Transverse colon (tissue), 4 donors: ENCODE measurements around the gene C11orf52. TPM values are rescaled to one million over a fixed set of nuclear protein-coding genes. Genes with fewer than 3 reads are reported as not detected.
A peak's percentile ranks its signal among the peaks of the same experiment; 100 is the strongest.

Experiments used
- DNase-seq: peaks from one replicate; pipeline ENCODE4 v3.0.0-alpha.2; 2019
- H3K27ac ChIP-seq, 4 donors: fragments of 200-600 bp; sonication (generic); 2 replicates each; pipeline ENCODE4 v1.5.1; 2016 to 2018; ENCODE audit warnings: inconsistent platforms in 4 of 4
- H3K27me3 ChIP-seq: fragments of 200-600 bp; sonication (generic); 2 replicates; pipeline ENCODE4 v1.5.1; 2017; ENCODE audit warnings: inconsistent platforms
- H3K36me3 ChIP-seq, 4 donors: fragments of 200-600 bp; sonication (generic); 2 replicates each; pipeline ENCODE4 v1.5.1; 2017 to 2019; ENCODE audit warnings: inconsistent platforms in 4 of 4
- H3K4me1 ChIP-seq, 4 donors: fragments of 200-600 bp; sonication (generic); 2 replicates each; pipeline ENCODE4 v1.5.1; 2017 to 2020; ENCODE audit warnings: inconsistent platforms in 4 of 4
- H3K4me3 ChIP-seq, 4 donors: fragments of 200-600 bp; sonication (generic); 1 replicate in 1 of 4; 2 replicates in 3 of 4; pipeline versions ENCODE4 v1.5.1 to v1.6.1; 2017 to 2019; ENCODE audit warnings: inconsistent platforms in 4 of 4
- H3K9me3 ChIP-seq, 2 donors: fragments of 200-600 bp; sonication (generic); 2 replicates each; pipeline ENCODE4 v1.5.1; 2017 to 2019; ENCODE audit warnings: inconsistent platforms in 2 of 2
- EP300 ChIP-seq: sonication (generic); formaldehyde crosslinking; IDR thresholded peaks from one replicate; pipeline ENCODE4 v1.6.1; 2017; ENCODE audit warnings: antibody characterized with exemption, low read depth
- POLR2A ChIP-seq: fragments of 450-650 bp; IDR thresholded peaks from one replicate; pipeline ENCODE4 v1.6.1; 2016; ENCODE audit warnings: antibody characterized with exemption, mild to moderate bottlenecking, moderate library complexity
- POLR2AphosphoS5 ChIP-seq, 3 donors: sonication (generic); formaldehyde crosslinking; IDR thresholded peaks; one replicate each; pipeline ENCODE4 v1.6.1; 2016; ENCODE audit warnings: antibody characterized with exemption in 3 of 3
- WGBS, 2 donors: methylation state at CpG; one replicate each; pipeline ENCODE4 v1.1.5; 2018; ENCODE audit warnings: low coverage in 1 of 2; 5-methylcytosine and 5-hydroxymethylcytosine counted together
- in situ Hi-C, 4 donors: fragments of 200-750 bp; cut with MboI; loops; one replicate each; pipeline versions ENCODE4 v1.15.0 to v1.15.1; 2017; ENCODE audit warnings: low sequenced_read_pairs in 3 of 4, low pct_ligation_motif_present in 1 of 4, low pct_unique_long_range_greater_than_20kb in 1 of 4
- intact Hi-C: fragments of 100-400 bp; cut with DNase I; formaldehyde crosslinking; loops from one replicate; pipeline ENCODE4 v1.15.1; 2023; ENCODE audit warnings: low total_unique reads
- total RNA-seq, 4 donors: library from RNA; depleted of rRNA; stranded (reverse); fragments of >200 nt; gene quantifications; one replicate each; pipeline ENCODE4 v1.1.0, GENCODE V29; 2016
- TF ChIP-seq, protein P1 (sequence below), 5 experiments: fragments of 200-600 bp in 3 of 5; fragments of 450-650 bp in 2 of 5; sonication (generic) in 3 of 5; IDR thresholded peaks; 1 replicate in 2 of 5; 2 replicates in 3 of 5; pipeline ENCODE4 v1.5.1; 2016 to 2017; ENCODE audit warnings: antibody characterized with exemption in 5 of 5, inconsistent platforms in 3 of 5, mild to moderate bottlenecking in 2 of 5, moderate library complexity in 1 of 5

C11orf52 gene
- total RNA-seq, 4 donors from 2014 or later: 3.0 to 11.1 (median 9.1) TPM; not detected in 1

DNA sequence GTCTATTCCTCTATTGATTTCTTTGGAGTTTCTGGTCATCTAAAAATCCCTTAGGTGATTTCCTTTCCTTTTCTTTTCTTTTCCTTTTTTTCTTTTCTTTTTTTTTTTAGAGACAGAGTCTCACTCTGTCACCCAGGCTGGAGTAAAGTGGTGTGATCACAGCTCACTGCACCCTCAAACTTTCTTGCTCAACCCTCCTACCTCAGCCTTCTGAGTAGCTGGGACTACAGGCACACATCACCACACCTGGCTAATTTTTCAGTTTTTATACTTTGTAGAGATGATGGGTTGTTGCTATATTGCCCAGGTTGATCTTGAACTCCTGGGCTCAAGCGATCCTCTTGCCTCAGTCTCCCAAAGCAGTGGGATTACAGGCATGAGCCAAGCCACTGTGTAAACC lies 1.9 kb upstream of the C11orf52 start:
- no peak for TF ChIP-seq POLR2AphosphoS5 (IDR thresholded peaks at IDR 0.05)
- no peaks in the 10 kb centered on the region for H3K36me3 ChIP-seq
- H3K4me1 ChIP-seq: peaks cover 0 to 29% (median 6%) of the 10 kb centered on the region in 4 donors
- H3K27ac ChIP-seq: no peak overlapping the region
- WGBS, 2 donors: 80 to 100% methylated on average over 1 of the region's 1 CpG
- intact Hi-C loops: no loop called here
- in situ Hi-C loops: no loop called here
- H3K4me3 ChIP-seq: no peak overlapping the region
- no peaks in the 10 kb centered on the region for H3K9me3 ChIP-seq
- no peak for DNase-seq
- no peaks in the 10 kb centered on the region for H3K27me3 ChIP-seq

DNA sequence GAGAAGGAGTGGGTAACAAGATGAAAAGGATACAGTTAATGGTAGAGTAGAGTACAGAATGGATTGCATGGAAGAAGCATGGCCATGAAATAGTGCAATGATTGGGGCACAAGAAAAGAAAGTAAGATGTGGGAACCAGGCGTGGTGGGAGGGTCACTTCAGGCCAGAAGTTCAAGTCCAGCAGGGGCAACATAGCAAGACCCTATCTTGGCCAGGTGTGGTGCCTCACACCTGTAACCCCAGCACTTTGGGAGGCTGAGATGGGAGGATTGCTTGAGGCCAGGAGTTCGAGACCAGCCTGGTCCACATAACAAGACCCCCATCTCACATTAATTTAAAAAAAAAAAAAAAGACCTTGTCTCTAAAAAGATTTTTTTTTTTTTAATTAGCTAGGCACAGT lies 1.4 kb upstream of the C11orf52 start:
- DNase-seq: no peak
- Histone ChIP-seq H3K27me3 (no peaks in the 10 kb centered on the region), H3K27ac (no peak overlapping the region), H3K4me3 (no peak overlapping the region), H3K9me3 (no peaks in the 10 kb centered on the region), H3K4me1 (peaks cover 0 to 35% (median 7%) of the 10 kb centered on the region in 4 donors), H3K36me3 (no peaks in the 10 kb centered on the region)
- intact Hi-C loops: no loop called here
- no peak for TF ChIP-seq EP300
- TF ChIP-seq POLR2A: no peak
- no peak for TF ChIP-seq POLR2AphosphoS5 (IDR thresholded peaks at IDR 0.05)
- TF ChIP-seq, protein P1, sequence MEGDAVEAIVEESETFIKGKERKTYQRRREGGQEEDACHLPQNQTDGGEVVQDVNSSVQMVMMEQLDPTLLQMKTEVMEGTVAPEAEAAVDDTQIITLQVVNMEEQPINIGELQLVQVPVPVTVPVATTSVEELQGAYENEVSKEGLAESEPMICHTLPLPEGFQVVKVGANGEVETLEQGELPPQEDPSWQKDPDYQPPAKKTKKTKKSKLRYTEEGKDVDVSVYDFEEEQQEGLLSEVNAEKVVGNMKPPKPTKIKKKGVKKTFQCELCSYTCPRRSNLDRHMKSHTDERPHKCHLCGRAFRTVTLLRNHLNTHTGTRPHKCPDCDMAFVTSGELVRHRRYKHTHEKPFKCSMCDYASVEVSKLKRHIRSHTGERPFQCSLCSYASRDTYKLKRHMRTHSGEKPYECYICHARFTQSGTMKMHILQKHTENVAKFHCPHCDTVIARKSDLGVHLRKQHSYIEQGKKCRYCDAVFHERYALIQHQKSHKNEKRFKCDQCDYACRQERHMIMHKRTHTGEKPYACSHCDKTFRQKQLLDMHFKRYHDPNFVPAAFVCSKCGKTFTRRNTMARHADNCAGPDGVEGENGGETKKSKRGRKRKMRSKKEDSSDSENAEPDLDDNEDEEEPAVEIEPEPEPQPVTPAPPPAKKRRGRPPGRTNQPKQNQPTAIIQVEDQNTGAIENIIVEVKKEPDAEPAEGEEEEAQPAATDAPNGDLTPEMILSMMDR (IDR thresholded peaks at IDR 0.05): no peak
- in situ Hi-C loops: no loop called here
- WGBS, 2 donors: 80 to 82% methylated on average over 1 to 2 of the region's 2 CpGs

DNA sequence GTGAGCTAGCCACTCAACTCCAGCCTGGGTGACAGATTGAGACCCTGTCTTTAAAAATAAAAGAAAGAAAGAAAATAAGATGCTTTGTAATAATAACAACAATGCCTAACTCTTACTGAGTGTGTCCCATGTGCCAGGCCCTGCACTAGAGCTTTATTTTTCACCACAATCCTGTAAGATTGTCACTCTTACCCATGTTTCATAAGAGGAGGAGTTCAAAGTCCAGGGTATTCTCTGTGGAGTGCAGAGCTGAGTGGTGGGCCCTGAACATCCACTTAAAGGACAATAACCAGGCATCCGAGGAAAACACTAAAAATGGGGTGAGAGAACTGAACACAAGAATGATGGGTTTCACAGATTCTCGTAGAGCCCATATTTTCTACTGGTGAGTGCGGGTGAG lies 925 bp upstream of the C11orf52 start:
- Histone ChIP-seq H3K27ac (peak overlapping the region; percentile 78 to 88 (median 84)), H3K4me1 (peaks cover 0 to 39% (median 12%) of the 10 kb centered on the region in 4 donors), H3K9me3 (no peaks in the 10 kb centered on the region), H3K36me3 (no peaks in the 10 kb centered on the region), H3K4me3 (no peak overlapping the region), H3K27me3 (no peaks in the 10 kb centered on the region)
- intact Hi-C loops: no loop called here
- in situ Hi-C loops: no loop called here
- 78% methylated on average over 3 of the region's 3 CpGs; no CpG with 5 or more reads in 1 of the 2 donors for WGBS, 2 donors
- TF ChIP-seq POLR2AphosphoS5 (IDR thresholded peaks at IDR 0.05) (no peak), POLR2A (no peak), EP300 (no peak)
- TF ChIP-seq, protein P1 (IDR thresholded peaks at IDR 0.05): no peak
- no peak for DNase-seq

DNA sequence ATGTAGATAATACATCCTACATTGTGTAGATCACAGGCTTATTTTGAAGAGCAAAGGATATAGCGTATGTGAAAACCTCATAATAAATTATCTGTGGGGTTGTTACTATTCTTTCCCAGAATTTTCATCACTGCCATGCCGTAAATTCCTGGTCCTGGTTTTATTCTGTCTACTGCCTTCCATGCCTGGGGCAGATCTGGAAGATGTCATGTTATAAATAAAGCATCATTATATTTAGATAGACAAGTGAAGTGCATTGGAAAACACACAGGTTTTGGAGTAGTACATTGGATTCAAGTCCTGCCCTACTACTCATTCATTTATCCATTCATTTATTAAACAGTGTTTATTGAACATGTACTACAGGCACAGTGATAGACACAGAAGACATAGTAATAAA lies 2.2 kb downstream of the C11orf52 start:
- H3K4me1 ChIP-seq: peaks cover 2 to 49% (median 22%) of the 10 kb centered on the region in 4 donors
- in situ Hi-C loops: loop anchor here in 2 of 4 donors (10.0 kb wide), 2 partner anchors 46 to 64 kb away; partner anchors contain the start of genes ALG9 (in 1 of the 2), CFAP68 (in 1 of the 2) and FDXACB1 (in 1 of the 2)
- 45 to 48% methylated on average over 2 of the region's 2 CpGs for WGBS, 2 donors
- H3K27me3 ChIP-seq: no peaks in the 10 kb centered on the region
- intact Hi-C loops: no loop called here
- no peaks in the 10 kb centered on the region for H3K9me3 ChIP-seq
- DNase-seq: no peak
- H3K36me3 ChIP-seq: no peaks in the 10 kb centered on the region
- H3K4me3 ChIP-seq: no peak overlapping the region
- H3K27ac ChIP-seq: no peak overlapping the region
- TF ChIP-seq, protein P1 (IDR thresholded peaks at IDR 0.05): no peak
- TF ChIP-seq EP300: no peak
- TF ChIP-seq POLR2A: no peak
- no peak for TF ChIP-seq POLR2AphosphoS5 (IDR thresholded peaks at IDR 0.05)
